Measurements from ENCODE around the gene COA8. TPM values are rescaled to one million over a fixed set of nuclear protein-coding genes. Genes with fewer than 3 reads are reported as not detected.
A peak's percentile ranks its signal among the peaks of the same experiment; 100 is the strongest.

Gene COA8
- total and polyA plus RNA-seq, 2 of the 8 experiments (the other 6 are each of a cell fraction or from before 2014, with no cell fraction given): 7.1 to 35.5 TPM

- CTCF ChIA-PET (ENCODE audit: partially characterized antibody): interaction anchor here (0.9 to 28.8 kb wide), 7 partner anchors 9 to 437 kb away, joined by 3 to 921 read pairs (median 4); partner anchors contain the start of genes CKB and TRMT61A
- FAIRE-seq: no peak
- Histone ChIP-seq H4K20me1 (replicated peaks in 1 of 2; ENCODE audit: control insufficient read depth in 1 of 2, insufficient read depth in 2 of 2, low read length in 2 of 2) (peaks cover 0 to 8% of the 10 kb centered on the region in 2 experiments), H3K27me3 (replicated peaks in 1 of 4; ENCODE audit: control insufficient read depth in 3 of 4, extremely low read depth in 1 of 4, insufficient read depth in 3 of 4, low read length in 3 of 4) (no peaks in the 10 kb centered on the region; a peak in 2 of 7 replicates), H3K23ac (ENCODE audit: insufficient read length) (no peak overlapping the region), H2BK5ac (ENCODE audit: low read depth, low read length) (peak overlapping the region; percentile 99; the same call in 1 of the 2 replicates), H3K36me3 (ENCODE audit: control insufficient read depth in 2 of 4, insufficient read depth in 4 of 4, low read length in 3 of 4) (no peaks in the 10 kb centered on the region), H3K18ac (ENCODE audit: extremely low read depth, low read length) (peak overlapping the region; percentile 99), H4K5ac (ENCODE audit: insufficient read length, low read depth, low read length) (peak overlapping the region; percentile 92), H3K9ac (replicated peaks in 1 of 4; ENCODE audit: extremely low read depth in 1 of 4, low read depth in 3 of 4, low read length in 3 of 4) (peak overlapping the region in 2 of 4 experiments; percentile 68 to 75; a peak in 4 of 7 replicates), H2BK120ac (replicated peaks; ENCODE audit: low read depth, low read length) (peak overlapping the region; percentile 96), H2AFZ (ENCODE audit: low read length) (no peak overlapping the region), H3K14ac (ENCODE audit: insufficient read length) (no peak overlapping the region), H3K4ac (replicated peaks; ENCODE audit: insufficient read length, low read depth, low read length) (peak overlapping the region; percentile 100), H2AK5ac (ENCODE audit: low read depth, low read length) (peak overlapping the region; percentile 56; the same call in 1 of the 2 replicates), H3K79me1 (ENCODE audit: low read depth, low read length) (no peaks in the 10 kb centered on the region), H2BK12ac (ENCODE audit: low read depth, low read length) (peak overlapping the region; percentile 99; the same call in 1 of the 2 replicates), H3K4me2 (ENCODE audit: insufficient read depth in 1 of 2, low read depth in 2 of 2, low read length in 2 of 2) (peak overlapping the region; percentile 40 to 86), H3K56ac (replicated peaks; ENCODE audit: insufficient read length, low read depth, low read length) (peak overlapping the region; percentile 82), H3K4me3 (ENCODE audit: extremely low read depth in 1 of 4, insufficient read depth in 2 of 4, low read depth in 3 of 4, low read length in 4 of 4) (peak overlapping the region in 3 of 4 experiments; percentile 16 to 50 (median 28); a peak in 5 of 8 replicates), H4K91ac (replicated peaks; ENCODE audit: insufficient read length, low read length) (peak overlapping the region; percentile 100), H3K27ac (ENCODE audit: low read depth, low read length) (peak overlapping the region; percentile 94), H2BK15ac (ENCODE audit: low read length) (peak overlapping the region; percentile 81; the same call in 1 of the 2 replicates), H3K23me2 (ENCODE audit: low read depth, low read length) (no peaks in the 10 kb centered on the region), H4K8ac (ENCODE audit: extremely low read depth, insufficient read depth, low read length) (peak overlapping the region; percentile 93; the same call in 1 of the 2 replicates), H3K9me3 (ENCODE audit: insufficient read depth in 2 of 2, low read depth in 1 of 2, low read length in 1 of 2) (no peaks in the 10 kb centered on the region), H3K4me1 (replicated peaks in 1 of 4; ENCODE audit: control insufficient read depth in 3 of 4, insufficient read depth in 4 of 4, low read length in 3 of 4) (peaks cover 0 to 34% (median 29%) of the 10 kb centered on the region in 4 experiments; a peak in 6 of 7 replicates), H2BK20ac (ENCODE audit: low read length) (peak overlapping the region; percentile 100), H3K79me2 (ENCODE audit: control insufficient read depth in 1 of 2, insufficient read depth in 2 of 2, low read length in 2 of 2) (no peaks in the 10 kb centered on the region)
- POLR2A ChIA-PET (ENCODE audit: partially characterized antibody): interaction anchor here (1.6 to 29.8 kb wide), 6 partner anchors 10 to 209 kb away, joined by 3 to 844 read pairs (median 20); partner anchors contain the start of genes BAG5, CKB, COA8 and EIF5
- DNase-seq (ENCODE audit: low read depth in 1 of 2, low spot score in 2 of 2): peak in 1 of 2 experiments; percentile 90
- WGBS, 2 experiments (ENCODE audit: extremely low coverage in 1 of 2, insufficient coverage in 1 of 2, insufficient read length in 1 of 2, insufficient replicate concordance in 2 of 2, low coverage in 1 of 2, low lambda C conversion rate in 2 of 2, missing lambda C conversion rate in 1 of 2): 3% methylated on average over 10 of the region's 18 CpGs; no CpG with 5 or more reads in 1 of the 2 experiments
- TF ChIP-seq SAP30 (IDR thresholded peaks at IDR 0.05; ENCODE audit: insufficient read depth, insufficient replicate concordance, low read length) (no peak), POLR2A (IDR thresholded peaks at IDR 0.05; ENCODE audit: control extremely low read depth in 1 of 2, low read depth in 2 of 2, low read length in 2 of 2) (no peak), KDM1A (IDR thresholded peaks at IDR 0.05; ENCODE audit: borderline replicate concordance, low read length) (no peak), PHF8 (conservative IDR thresholded peaks at IDR 0.05; ENCODE audit: low read depth, low read length) (no peak), MAFK (IDR thresholded peaks at IDR 0.05; ENCODE audit: low read depth, low read length) (no peak), JUND (IDR thresholded peaks at IDR 0.05; ENCODE audit: low read length) (peak; percentile 85), BACH1 (IDR thresholded peaks at IDR 0.05; ENCODE audit: low read length) (no peak), POU5F1 (IDR thresholded peaks at IDR 0.05; ENCODE audit: low read depth, low read length) (no peak), CHD1 (IDR thresholded peaks at IDR 0.05; ENCODE audit: low read depth, low read length) (no peak), HDAC2 (IDR thresholded peaks at IDR 0.05; ENCODE audit: borderline replicate concordance in 1 of 2, low read depth in 2 of 2, low read length in 2 of 2) (peak in 1 of 2 experiments; percentile 72; a peak in 1 of 4 replicates), EGR1 (IDR thresholded peaks at IDR 0.05; ENCODE audit: borderline replicate concordance, low read depth, low read length) (no peak), TBP (IDR thresholded peaks at IDR 0.05; ENCODE audit: low read depth, low read length) (peak; percentile 55; the same call in 1 of the 2 replicates)
Observed at GRCh38 chr14:103542605-103543088, 20.1 kb upstream of the COA8 start.

Measured in H1 (cell line).